CD4-positive, alpha-beta T cell treated with Interleukin-12 subunit alpha and Interleukin-12 subunit beta, for 1 hour (primary cell): ENCODE results near the gene MYO10.
"Not testable (repeated sequence)": the region's sequence is repeated elsewhere in the genome, so short reads cannot be mapped to it uniquely, and the experiment has no call there.

Experiments used
- DNase-seq: peaks from one replicate; pipeline ENCODE4 v3.0.0-alpha.2; 2020

The MYO10 gene

GRCh38 chr5:16656561-16657191 is 279.4 kb downstream of the MYO10 start:
- DNase-seq: no peak

- no peak for DNase-seq
Observed at GRCh38 chr5:16654647-16655334, 281.3 kb downstream of the MYO10 start.

GRCh38 chr5:16648739-16649138 is 287.3 kb downstream of the MYO10 start:
- not testable (repeated sequence) for DNase-seq

GRCh38 chr5:16644301-16644889 is 291.7 kb downstream of the MYO10 start:
- DNase-seq: no peak

GRCh38 chr5:16642867-16643266 is 293.2 kb downstream of the MYO10 start:
- DNase-seq: no peak

GRCh38 chr5:16639206-16639605 is 296.9 kb downstream of the MYO10 start:
- no peak for DNase-seq

- DNase-seq: no peak
Observed at GRCh38 chr5:16628376-16628775, 307.7 kb downstream of the MYO10 start.

- DNase-seq: peak; percentile 19
Observed at GRCh38 chr5:16626696-16627264, 309.3 kb downstream of the MYO10 start.

- DNase-seq: no peak
Observed at GRCh38 chr5:16625096-16625495, 311.0 kb downstream of the MYO10 start.

- DNase-seq: no peak
Observed at GRCh38 chr5:16619136-16619535, 317.0 kb downstream of the MYO10 start.

- DNase-seq: peak; percentile 6
Observed at GRCh38 chr5:16618138-16618897, 317.8 kb downstream of the MYO10 start.

GRCh38 chr5:16617274-16617968 is 318.7 kb downstream of the MYO10 start:
- DNase-seq: peak; percentile 40

- DNase-seq: peak; percentile 88
Observed at GRCh38 chr5:16616536-16617273, 319.4 kb downstream of the MYO10 start, which contains the start of gene RETREG1. Gene RETREG1 (minus strand): TSS chr5:16616997. CDS start chr5:16616971, 26 bp downstream.

- DNase-seq: peak; percentile 3
Observed at GRCh38 chr5:16615741-16616535, 320.1 kb downstream of the MYO10 start.

- DNase-seq: no peak
Observed at GRCh38 chr5:16612007-16612406, 324.1 kb downstream of the MYO10 start.
